HCT116 (cell line): ENCODE measurements around the gene AK3. TPM values are rescaled to one million over a fixed set of nuclear protein-coding genes. Genes with fewer than 3 reads are reported as not detected.

Experiments
- ATAC-seq: fragments of 200-7000 bp; cut with Tn5 transposase; 2 replicates; pipeline ENCODE4 v1.9.1; 2020; ENCODE audit warnings: mild to moderate bottlenecking, moderate library complexity
- BruUV-seq: library from RNA; stranded (reverse); fragments of 400-500 nt; replicated peaks from 2 replicates; lab custom pipeline; 2021; lab: Mats Ljungman, UMichigan
- CTCF ChIA-PET: fragments of 300-600 bp; sonication (Branson Sonifier 250); formaldehyde crosslinking; loops from one replicate; lab custom pipeline; 2021; ENCODE audit warnings: antibody characterized with exemption; lab: Charles Lee
- POLR2A ChIA-PET: fragments of 300-600, 350-600 bp; sonication (Branson Sonifier 250); formaldehyde crosslinking; loops from one replicate; lab custom pipeline; 2021; ENCODE audit warnings: antibody characterized with exemption; lab: Charles Lee
- RAD21 ChIA-PET, 2 experiments: fragments of 300-600 bp; sonication (Branson Sonifier 250); formaldehyde crosslinking; loops; one replicate each; lab custom pipeline; 2023; ENCODE audit warnings: low total read pairs in 2 of 2; ENCODE audit not compliant: uncharacterized antibody in 2 of 2, unreplicated experiment in 2 of 2, low non-redundant PET in 1 of 2; lab: Charles Lee
- DNase-seq: peaks from one replicate; pipeline ENCODE4 v3.0.0-alpha.2; 2010; ENCODE audit warnings: low read depth, low spot score
- H2AFZ ChIP-seq: fragments of 200-600 bp; shearing (Covaris generic), sonication (generic); 2 replicates; pipeline ENCODE4 v1.6.1; 2017; ENCODE audit warnings: low read depth, mixed run types, mixed read lengths, antibody characterized with exemption, low read length; ENCODE audit not compliant: poor library complexity, severe bottlenecking
- H3K27ac ChIP-seq: 2 replicates; pipeline ENCODE4 v1.5.1; 2012; ENCODE audit warnings: low read depth, low read length
- H3K27me3 ChIP-seq: fragments of 200-600 bp; sonication (generic); 2 replicates; pipeline ENCODE4 v1.6.1; 2016; ENCODE audit warnings: mixed run types, low read length, mixed read lengths; ENCODE audit not compliant: insufficient read depth
- H3K36me3 ChIP-seq, 2 experiments: fragments of 200-500 bp in 1 of 2; fragments of 200-600 bp in 1 of 2; sonication (Bioruptor generic) in 1 of 2; sonication (generic) in 1 of 2; 2 replicates each; pipeline versions ENCODE4 v1.5.1 to v1.6.1; 2014 to 2016; ENCODE audit warnings: low read length in 2 of 2, inconsistent platforms in 1 of 2, mixed read lengths in 1 of 2, mixed run types in 1 of 2; ENCODE audit not compliant: insufficient read depth in 2 of 2, control insufficient read depth in 1 of 2
- H3K4me1 ChIP-seq, 2 experiments: fragments of 200-600 bp in 1 of 2; sonication (generic) in 1 of 2; 2 replicates each; pipeline versions ENCODE4 v1.5.1 to v1.6.1; 2012 to 2017; ENCODE audit warnings: low read length in 2 of 2, inconsistent platforms in 1 of 2, mild to moderate bottlenecking in 1 of 2, mixed read lengths in 1 of 2, mixed run types in 1 of 2, moderate library complexity in 1 of 2; ENCODE audit not compliant: insufficient read depth in 2 of 2, control insufficient read depth in 1 of 2
- H3K4me2 ChIP-seq: fragments of 200-600 bp; sonication (generic); 2 replicates; pipeline ENCODE4 v1.6.1; 2017; ENCODE audit warnings: mixed run types, low read length, mixed read lengths
- H3K4me3 ChIP-seq, 2 experiments: fragments of 200-600 bp in 1 of 2; sonication (generic) in 1 of 2; replicated peaks in 1 of 2; 2 replicates each; pipeline ENCODE4 v1.5.1; 2011 to 2016; ENCODE audit warnings: low read length in 2 of 2, control low read depth in 1 of 2, low read depth in 1 of 2, mild to moderate bottlenecking in 1 of 2, mixed read lengths in 1 of 2, mixed run types in 1 of 2
- H3K79me2 ChIP-seq: fragments of 200-600 bp; sonication (generic); 2 replicates; pipeline ENCODE4 v1.6.1; 2017; ENCODE audit warnings: mild to moderate bottlenecking, mixed run types, low read length, moderate library complexity, mixed read lengths; ENCODE audit not compliant: insufficient read depth
- H3K9ac ChIP-seq: fragments of 200-600 bp; sonication (generic); 2 replicates; pipeline ENCODE4 v1.6.1; 2016; ENCODE audit warnings: low read length, mixed read lengths
- H3K9me2 ChIP-seq: fragments of 200-600 bp; sonication (generic), shearing (Covaris generic); 2 replicates; pipeline ENCODE4 v1.6.1; 2017; ENCODE audit warnings: mixed run types, mild to moderate bottlenecking, moderate library complexity; ENCODE audit not compliant: insufficient read depth
- H3K9me3 ChIP-seq, 2 experiments: fragments of 200-500 bp in 1 of 2; fragments of 200-600 bp in 1 of 2; sonication (Bioruptor generic) in 1 of 2; sonication (generic) in 1 of 2; 2 replicates each; pipeline ENCODE4 v1.6.1; 2014 to 2017; ENCODE audit warnings: low read length in 2 of 2, mixed read lengths in 2 of 2, inconsistent platforms in 1 of 2, low read depth in 1 of 2, mild to moderate bottlenecking in 1 of 2, mixed run types in 1 of 2, moderate library complexity in 1 of 2; ENCODE audit not compliant: control insufficient read depth in 1 of 2, insufficient read depth in 1 of 2
- H4K20me1 ChIP-seq: fragments of 200-600 bp; sonication (generic), shearing (Covaris generic); 2 replicates; pipeline ENCODE4 v1.6.1; 2017; ENCODE audit warnings: mixed run types, mild to moderate bottlenecking, moderate library complexity; ENCODE audit not compliant: insufficient read depth
- CBX3 ChIP-seq: IDR thresholded peaks from 2 replicates; pipeline ENCODE4 v1.6.1; 2012; ENCODE audit warnings: low read depth
- CEBPB ChIP-seq: IDR thresholded peaks from 2 replicates; pipeline ENCODE4 v1.6.1; 2012; ENCODE audit warnings: low read depth
- EGR1 ChIP-seq: IDR thresholded peaks from 2 replicates; pipeline ENCODE4 v1.6.1; 2012; ENCODE audit warnings: low read depth
- ELF1 ChIP-seq: IDR thresholded peaks from 2 replicates; pipeline ENCODE4 v1.6.1; 2012; ENCODE audit warnings: low read depth, borderline replicate concordance
- EZH2 ChIP-seq: fragments of 200-600 bp; sonication (generic); IDR thresholded peaks from 2 replicates; pipeline ENCODE4 v1.6.1; 2017; ENCODE audit warnings: antibody characterized with exemption, mixed run types
- FOSL1 ChIP-seq: IDR thresholded peaks from 2 replicates; pipeline ENCODE4 v1.6.1; 2012; ENCODE audit warnings: low read depth
- JUND ChIP-seq: IDR thresholded peaks from 2 replicates; pipeline ENCODE4 v1.6.1; 2012
- MAX ChIP-seq: IDR thresholded peaks from 2 replicates; pipeline ENCODE4 v1.6.1; 2012
- POLR2A ChIP-seq: IDR thresholded peaks from 2 replicates; pipeline ENCODE4 v1.7.0; 2011; ENCODE audit warnings: borderline replicate concordance; ENCODE audit not compliant: insufficient read depth, insufficient read length; ENCODE audit errors: extremely low read depth
- POLR2AphosphoS5 ChIP-seq: IDR thresholded peaks from 2 replicates; pipeline ENCODE4 v1.6.1; 2011; ENCODE audit warnings: mild to moderate bottlenecking, low read depth, low read length, moderate library complexity
- SP1 ChIP-seq: IDR thresholded peaks from 2 replicates; pipeline ENCODE4 v1.6.1; 2012; ENCODE audit warnings: low read depth
- SRF ChIP-seq: IDR thresholded peaks from 2 replicates; pipeline ENCODE4 v1.6.1; 2012; ENCODE audit warnings: low read depth
- TCF7L2 ChIP-seq: IDR thresholded peaks from 2 replicates; pipeline ENCODE4 v1.7.0; 2011; ENCODE audit warnings: borderline replicate concordance, inconsistent platforms; ENCODE audit not compliant: insufficient read depth, insufficient read length; ENCODE audit errors: extremely low read depth
- YY1 ChIP-seq: IDR thresholded peaks from 2 replicates; pipeline ENCODE4 v1.6.1; 2011; ENCODE audit warnings: low read length, low read depth, moderate library complexity, mild to moderate bottlenecking; ENCODE audit not compliant: insufficient replicate concordance; ENCODE audit errors: extremely low read depth
- ZFX ChIP-seq: fragments of 450-650 bp; IDR thresholded peaks from 2 replicates; pipeline ENCODE4 v1.6.1; 2017
- ZNF274 ChIP-seq: fragments of 200-500 bp; sonication (Bioruptor generic); IDR thresholded peaks from 2 replicates; pipeline ENCODE4 v1.6.1; 2014; ENCODE audit warnings: mild to moderate bottlenecking, low read depth, low read length, inconsistent platforms
- intact Hi-C: fragments of 100-400 bp; cut with micrococcal nuclease; formaldehyde crosslinking; loops from 2 replicates; pipeline ENCODE4 v1.10.0; 2022
- total RNA-seq: library from RNA; stranded (reverse); gene quantifications from one replicate; pipeline ENCODE4 v1.2.1, GENCODE V29; 2021; ENCODE audit not compliant: unreplicated experiment
- TF ChIP-seq, protein P1 (sequence below), 3 experiments: fragments of 200-600 bp in 1 of 3; sonication (generic) in 1 of 3; IDR thresholded peaks in 2 of 3; conservative IDR thresholded peaks in 1 of 3; 2 replicates each; pipeline ENCODE4 v1.5.1; 2012 to 2017; ENCODE audit warnings: low read depth in 2 of 3, low read length in 2 of 3, antibody characterized with exemption in 1 of 3, borderline replicate concordance in 1 of 3, control low read depth in 1 of 3, mild to moderate bottlenecking in 1 of 3, mixed read lengths in 1 of 3, mixed run types in 1 of 3, moderate library complexity in 1 of 3; ENCODE audit not compliant: insufficient read depth in 1 of 3
- TF ChIP-seq, protein P2 (sequence below): IDR thresholded peaks from 2 replicates; pipeline ENCODE4 v1.6.1; 2012

Gene AK3
- total RNA-seq, 1 experiment from 2014 or later, result 43.0 TPM

- no peaks in the 10 kb centered on the region for H3K9me2 ChIP-seq
- ATAC-seq (no peak), DNase-seq (no peak)
- H3K4me1 ChIP-seq, result peaks cover 0 to 13% of the 10 kb centered on the region in 2 experiments; a peak in 2 of 4 replicates
- H3K36me3 ChIP-seq, result no peaks in the 10 kb centered on the region
- H3K4me3 ChIP-seq, result no peak overlapping the region
- intact Hi-C loops, result loop anchor here (5.0 kb wide), 1 partner anchor 667 kb away; no protein-coding TSS in a partner anchor
- no peak overlapping the region for H2AFZ ChIP-seq
- H3K9ac ChIP-seq, result no peak overlapping the region
- no peaks in the 10 kb centered on the region for H4K20me1 ChIP-seq
- no peak for TF ChIP-seq JUND
- no peak for TF ChIP-seq ELF1
- TF ChIP-seq ZFX, result no peak
- TF ChIP-seq TCF7L2, result no peak
- H3K27me3 ChIP-seq, result no peaks in the 10 kb centered on the region
- ChIA-PET CTCF (interaction anchor here (0.9 to 2.3 kb wide), 9 partner anchors 10 to 841 kb away, joined by 3 to 8 read pairs (median 4); no protein-coding TSS in a partner anchor), POLR2A (interaction anchor here (1.2 kb wide), 1 partner anchor 225 kb away, joined by 4 read pairs; the partner anchor contains the start of gene JAK2), RAD21 (interaction anchor here in 1 of 2 experiments (1.1 kb wide), 1 partner anchor 227 kb away, joined by 3 read pairs; no protein-coding TSS in a partner anchor)
- H3K9me3 ChIP-seq, result no peaks in the 10 kb centered on the region
- no peak overlapping the region for H3K4me2 ChIP-seq
- H3K27ac ChIP-seq, result no peak overlapping the region
- no peaks in the 10 kb centered on the region for H3K79me2 ChIP-seq
- BruUV-seq, result no TSS peak
Observed at GRCh38 chr9:4760122-4760521, 19.1 kb upstream of the AK3 start.

DNA sequence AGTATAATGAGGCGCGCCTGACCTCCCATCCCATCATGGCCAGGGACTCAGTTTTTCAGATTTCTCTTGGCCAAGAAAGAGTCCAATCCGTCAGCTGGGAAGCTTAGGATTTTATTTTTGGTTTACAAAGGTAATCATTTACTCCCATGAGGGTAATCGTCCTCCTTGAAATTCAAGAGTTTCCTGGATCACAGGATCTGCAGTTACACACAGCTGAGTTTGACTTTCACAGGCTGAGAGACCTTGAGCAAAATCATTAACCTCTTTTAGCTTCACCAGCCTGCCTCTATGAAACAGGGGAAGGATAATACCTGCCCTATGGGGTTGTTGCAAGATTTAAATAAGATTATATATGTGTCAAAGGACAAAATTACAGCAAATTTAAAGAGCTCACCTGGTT lies 15.4 kb upstream of the AK3 start:
- ChIA-PET CTCF (interaction anchor here (1.3 kb wide), 1 partner anchor 686 kb away, joined by 3 read pairs; no protein-coding TSS in a partner anchor), POLR2A (no interaction called here), RAD21 (no interaction called here)
- H3K79me2 ChIP-seq, result no peaks in the 10 kb centered on the region
- H3K36me3 ChIP-seq, result no peaks in the 10 kb centered on the region
- DNase-seq (no peak), ATAC-seq (no peak)
- no peak overlapping the region for H3K4me3 ChIP-seq
- H3K9me2 ChIP-seq, result no peaks in the 10 kb centered on the region
- no peak overlapping the region for H3K4me2 ChIP-seq
- peaks cover 0 to 3% of the 10 kb centered on the region in 2 experiments; a peak in 1 of 4 replicates for H3K4me1 ChIP-seq
- no peaks in the 10 kb centered on the region for H3K9me3 ChIP-seq
- H2AFZ ChIP-seq, result no peak overlapping the region
- intact Hi-C loops, result loop anchor here (5.0 kb wide), 1 partner anchor 431 kb away; the partner anchor contains the start of gene INSL6
- H3K27ac ChIP-seq, result no peak overlapping the region
- no TSS peak for BruUV-seq
- no peak overlapping the region for H3K9ac ChIP-seq
- H3K27me3 ChIP-seq, result no peaks in the 10 kb centered on the region
- H4K20me1 ChIP-seq, result no peaks in the 10 kb centered on the region
- TF ChIP-seq ZNF274 (no peak), SRF (no peak), CBX3 (no peak), SP1 (no peak), YY1 (no peak), MAX (no peak), FOSL1 (no peak), POLR2A (no peak), CEBPB (no peak), EZH2 (no peak), EGR1 (no peak), JUND (no peak), ELF1 (no peak), POLR2AphosphoS5 (no peak), ZFX (no peak), TCF7L2 (no peak)
- TF ChIP-seq, protein P1, sequence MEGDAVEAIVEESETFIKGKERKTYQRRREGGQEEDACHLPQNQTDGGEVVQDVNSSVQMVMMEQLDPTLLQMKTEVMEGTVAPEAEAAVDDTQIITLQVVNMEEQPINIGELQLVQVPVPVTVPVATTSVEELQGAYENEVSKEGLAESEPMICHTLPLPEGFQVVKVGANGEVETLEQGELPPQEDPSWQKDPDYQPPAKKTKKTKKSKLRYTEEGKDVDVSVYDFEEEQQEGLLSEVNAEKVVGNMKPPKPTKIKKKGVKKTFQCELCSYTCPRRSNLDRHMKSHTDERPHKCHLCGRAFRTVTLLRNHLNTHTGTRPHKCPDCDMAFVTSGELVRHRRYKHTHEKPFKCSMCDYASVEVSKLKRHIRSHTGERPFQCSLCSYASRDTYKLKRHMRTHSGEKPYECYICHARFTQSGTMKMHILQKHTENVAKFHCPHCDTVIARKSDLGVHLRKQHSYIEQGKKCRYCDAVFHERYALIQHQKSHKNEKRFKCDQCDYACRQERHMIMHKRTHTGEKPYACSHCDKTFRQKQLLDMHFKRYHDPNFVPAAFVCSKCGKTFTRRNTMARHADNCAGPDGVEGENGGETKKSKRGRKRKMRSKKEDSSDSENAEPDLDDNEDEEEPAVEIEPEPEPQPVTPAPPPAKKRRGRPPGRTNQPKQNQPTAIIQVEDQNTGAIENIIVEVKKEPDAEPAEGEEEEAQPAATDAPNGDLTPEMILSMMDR (IDR thresholded peaks at IDR 0.05 in 2 of 3, conservative IDR thresholded peaks at IDR 0.05 in 1 of 3; ENCODE audit: borderline replicate concordance in 1 of 3, insufficient read depth in 1 of 3, low read depth in 2 of 3, low read length in 2 of 3), result no peak
- TF ChIP-seq, protein P2, sequence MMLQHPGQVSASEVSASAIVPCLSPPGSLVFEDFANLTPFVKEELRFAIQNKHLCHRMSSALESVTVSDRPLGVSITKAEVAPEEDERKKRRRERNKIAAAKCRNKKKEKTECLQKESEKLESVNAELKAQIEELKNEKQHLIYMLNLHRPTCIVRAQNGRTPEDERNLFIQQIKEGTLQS, result no peak
